ENCODE results near the gene MTERF4.
"Not testable (repeated sequence)": the region's sequence is repeated elsewhere in the genome, so short reads cannot be mapped to it uniquely, and the experiment has no call there.

MTERF4 gene

GRCh38 chr2:241110607-241111439 lies 8.7 kb upstream of the MTERF4 start:
- no peak for DNase-seq (ENCODE audit: low read depth)

- DNase-seq (ENCODE audit: low read depth), result no peak
These were observed 8.1 kb upstream of the MTERF4 start for GRCh38 chr2:241110089-241110606.

GRCh38 chr2:241109210-241110088 lies 7.4 kb upstream of the MTERF4 start:
- DNase-seq (ENCODE audit: low read depth), result no peak

GRCh38 chr2:241108271-241109209 lies 6.5 kb upstream of the MTERF4 start:
- DNase-seq (ENCODE audit: low read depth), result no peak

GRCh38 chr2:241107031-241107783 lies 5.1 kb upstream of the MTERF4 start:
- no peak for DNase-seq (ENCODE audit: low read depth)

GRCh38 chr2:241105641-241106040 lies 3.6 kb upstream of the MTERF4 start:
- DNase-seq (ENCODE audit: low read depth), result no peak

- not testable (repeated sequence) for DNase-seq (ENCODE audit: low read depth)
These were observed 2.5 kb upstream of the MTERF4 start for GRCh38 chr2:241104611-241105010.

GRCh38 chr2:241103176-241103595 lies 1.1 kb upstream of the MTERF4 start:
- DNase-seq (ENCODE audit: low read depth), result no peak

- no peak for DNase-seq (ENCODE audit: low read depth)
These were observed 2.8 kb downstream of the MTERF4 start for GRCh38 chr2:241099246-241099645.

GRCh38 chr2:241096979-241097378 lies 5.1 kb downstream of the MTERF4 start:
- DNase-seq (ENCODE audit: low read depth), result no peak

- no peak for DNase-seq (ENCODE audit: low read depth)
These were observed 6.3 kb downstream of the MTERF4 start for GRCh38 chr2:241095594-241096290.

- DNase-seq (ENCODE audit: low read depth), result no peak
These were observed 7.1 kb downstream of the MTERF4 start for GRCh38 chr2:241094924-241095420.

GRCh38 chr2:241094172-241094571 lies 7.9 kb downstream of the MTERF4 start:
- DNase-seq (ENCODE audit: low read depth), result no peak

GRCh38 chr2:241093133-241093781 lies 8.8 kb downstream of the MTERF4 start:
- DNase-seq (ENCODE audit: low read depth), result not testable (repeated sequence)

- no peak for DNase-seq (ENCODE audit: low read depth)
These were observed 9.4 kb downstream of the MTERF4 start for GRCh38 chr2:241092677-241093076.

- no peak for DNase-seq (ENCODE audit: low read depth)
These were observed 10.2 kb downstream of the MTERF4 start for GRCh38 chr2:241091734-241092445.

GRCh38 chr2:241091201-241091600 lies 10.9 kb downstream of the MTERF4 start:
- no peak for DNase-seq (ENCODE audit: low read depth)

GRCh38 chr2:241088791-241089732 lies 13.0 kb downstream of the MTERF4 start:
- DNase-seq (ENCODE audit: low read depth), result no peak
